Hypothalamus (tissue), 51 donors: ENCODE results near the gene SPDEF.
A peak's percentile ranks its signal among the peaks of the same experiment; 100 is the strongest.

Experiments used
- DNase-seq, 51 donors: peaks; one replicate each; lab custom pipeline; 2025; lab: John Stamatoyannopoulos, UW

SPDEF gene

DNA sequence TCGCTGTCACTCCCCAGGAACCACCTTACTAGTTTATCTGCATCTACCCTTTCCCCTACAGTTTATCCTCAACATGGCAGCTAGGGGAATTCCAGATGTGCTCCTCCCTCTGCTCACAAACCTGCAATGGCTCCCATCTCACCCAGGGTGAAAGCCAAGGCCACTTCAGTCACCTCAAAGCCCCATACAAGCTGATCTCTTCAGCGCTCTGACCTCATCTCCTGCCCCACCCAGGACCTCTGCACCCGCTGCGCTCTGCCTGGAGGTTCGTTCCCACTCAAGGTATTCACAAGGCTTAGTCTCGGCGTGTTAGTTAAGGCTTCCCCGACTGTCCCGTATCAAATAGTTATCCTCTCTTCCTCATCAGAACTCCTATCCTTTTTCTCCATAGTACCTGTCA, 28.6 kb upstream of the SPDEF start:
- no peak for DNase-seq

GRCh38 chr6:34583861-34584604, 27.9 kb upstream of the SPDEF start:
- DNase-seq, result no peak

- no peak for DNase-seq
These were observed 27.3 kb upstream of the SPDEF start for GRCh38 chr6:34583461-34583860.

DNA sequence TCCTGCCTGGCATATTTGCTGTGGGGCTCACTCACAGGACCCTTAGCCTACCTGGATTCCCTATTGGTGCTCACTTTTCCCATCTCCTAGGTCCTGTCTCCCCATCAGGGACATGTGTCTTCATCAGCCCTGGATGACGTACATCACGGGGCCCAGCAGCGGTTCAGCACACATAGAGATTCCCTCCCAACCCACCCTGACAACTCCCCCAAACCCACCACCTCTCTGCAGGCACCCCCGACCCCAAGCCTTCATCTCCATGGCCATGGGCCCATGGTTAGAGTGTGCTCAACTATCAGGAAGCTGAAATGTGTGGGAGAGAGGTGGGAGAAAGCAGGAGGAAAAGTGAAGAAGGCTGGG, 25.4 kb upstream of the SPDEF start:
- no peak for DNase-seq

DNA sequence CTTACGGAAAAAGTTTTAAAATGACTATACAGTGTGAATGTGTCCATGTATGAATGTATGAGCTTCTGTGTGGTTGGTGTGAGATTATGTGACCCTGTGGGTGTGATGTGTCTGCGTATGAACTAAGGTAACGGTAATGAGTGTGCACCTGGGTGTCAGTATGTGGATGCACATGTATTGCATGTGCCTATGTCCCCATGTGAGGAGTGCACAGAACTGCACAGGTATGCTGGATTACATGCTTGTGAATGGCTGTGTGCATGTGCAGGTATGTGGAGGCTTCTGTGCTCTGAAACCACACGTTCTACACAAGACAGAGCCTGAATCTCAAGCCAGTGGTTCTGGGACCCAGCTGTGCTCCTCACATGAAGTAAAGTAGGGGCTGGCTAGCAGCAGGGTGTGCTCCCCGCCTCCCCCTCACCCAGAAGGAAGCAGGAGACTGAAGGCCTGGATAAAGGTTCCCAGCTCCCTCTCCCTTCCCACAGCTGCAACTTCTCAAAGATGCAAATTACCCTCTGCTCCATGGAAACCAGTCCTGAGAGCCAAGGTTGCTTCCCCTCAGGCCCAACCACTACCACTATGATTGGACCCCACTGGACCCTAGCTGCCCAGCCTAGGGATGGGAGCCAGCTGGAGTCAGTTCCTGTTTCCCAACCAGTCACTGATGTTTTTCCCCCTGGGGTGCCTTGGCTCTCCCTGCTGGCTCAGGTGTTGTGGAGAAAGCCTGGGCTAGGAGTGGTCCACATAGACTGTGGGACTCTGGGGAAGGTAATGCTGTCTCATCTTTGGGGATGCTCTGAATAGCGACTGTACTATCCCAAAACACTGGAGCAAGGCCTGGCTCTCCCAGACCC, 24.8 kb upstream of the SPDEF start:
- DNase-seq, result peak in 19 of 51 donors; percentile 3 to 60 (median 18)

DNA sequence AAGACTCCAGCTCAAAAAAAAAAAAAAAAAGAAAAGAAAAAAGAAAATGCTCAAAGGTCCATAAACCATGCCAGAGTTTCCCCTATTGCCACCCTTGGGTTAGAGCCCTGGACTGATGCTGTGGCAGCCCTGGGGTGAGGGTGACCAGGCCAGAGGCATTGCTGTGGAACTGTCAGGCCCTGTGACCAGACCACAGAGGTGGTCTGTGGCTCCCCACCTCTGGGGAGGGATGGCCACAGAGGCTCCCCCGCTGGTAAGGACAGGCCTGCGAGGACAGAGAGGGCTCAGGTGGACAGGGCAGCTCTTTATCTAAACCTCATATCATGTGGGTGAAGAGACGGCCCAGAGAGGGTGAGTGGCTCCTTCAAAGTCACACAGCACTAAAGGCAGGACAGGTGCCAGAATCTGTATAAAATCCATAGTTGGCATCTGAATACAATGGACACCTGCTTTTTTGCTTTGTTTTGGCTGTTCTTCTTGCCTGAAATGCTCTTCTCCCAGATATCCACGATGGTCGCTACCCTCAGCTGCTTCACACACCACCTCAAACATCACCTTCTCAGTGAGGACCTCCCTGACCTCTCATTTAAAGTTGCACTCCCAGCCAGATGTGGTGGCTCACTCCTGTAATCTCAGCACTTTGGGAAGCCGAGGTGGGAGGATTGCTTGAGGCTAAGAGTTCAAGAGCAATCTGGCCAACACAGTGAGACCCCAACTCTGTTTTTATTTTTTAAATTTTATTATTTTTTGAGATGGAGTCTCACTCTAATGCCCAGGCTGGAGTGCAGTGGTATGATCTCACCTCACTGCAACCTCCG, 22.5 kb upstream of the SPDEF start:
- DNase-seq, result no peak

DNA sequence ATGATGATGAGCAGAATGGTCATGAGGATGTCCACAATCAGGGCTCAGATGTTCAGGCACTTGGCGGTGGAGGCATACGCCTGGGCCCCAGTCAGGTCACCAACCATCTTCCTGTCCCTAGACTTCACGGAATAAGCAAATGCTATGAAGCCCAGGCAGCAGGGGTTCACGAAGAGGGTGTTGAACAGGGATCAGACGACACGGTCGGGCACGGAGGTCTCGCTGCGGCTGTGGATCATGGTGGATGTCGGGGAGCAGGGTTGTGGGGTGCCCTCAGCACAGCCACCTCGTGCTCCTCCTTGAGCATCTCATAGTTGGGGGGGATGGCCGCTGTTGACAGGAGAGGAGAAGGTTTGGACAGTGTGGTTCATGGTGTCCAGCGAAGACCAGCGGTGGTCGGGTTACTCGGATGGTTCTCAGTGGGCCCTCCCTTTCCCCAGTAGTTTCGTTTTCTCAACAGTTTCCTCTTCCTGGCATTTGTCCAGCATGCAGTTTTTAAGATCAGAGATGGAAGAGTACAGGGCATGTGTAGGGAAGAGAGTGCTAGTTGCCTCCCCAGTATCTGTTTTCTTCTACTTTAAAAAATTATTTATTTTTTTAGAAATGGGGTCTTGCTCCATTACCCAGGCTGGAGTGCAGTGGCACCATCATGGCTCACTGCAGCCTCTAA, 20.3 kb upstream of the SPDEF start:
- no peak for DNase-seq

DNA sequence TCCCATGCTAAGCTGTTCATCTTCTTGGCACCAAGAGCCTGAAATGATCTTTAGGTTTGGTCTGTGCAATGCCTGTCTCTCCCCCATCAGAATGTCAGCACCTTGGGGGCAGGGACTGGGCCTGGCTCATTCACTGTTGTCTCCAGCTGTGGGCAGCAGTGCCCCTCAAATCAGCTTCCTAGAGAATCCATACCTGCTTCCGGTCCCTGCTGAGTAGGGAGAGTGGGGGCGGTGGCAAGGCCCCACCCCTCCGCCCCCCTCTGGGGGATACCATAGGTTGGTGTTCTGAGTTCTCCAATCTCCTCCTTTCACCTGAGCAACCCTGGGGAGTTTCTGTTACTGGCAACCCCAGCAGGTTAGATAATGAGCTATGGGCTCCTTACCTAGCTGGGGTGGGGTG, 19.2 kb upstream of the SPDEF start:
- DNase-seq, result no peak

- DNase-seq, result no peak
These were observed 18.6 kb upstream of the SPDEF start for GRCh38 chr6:34574647-34575293.

GRCh38 chr6:34573567-34574183, 17.5 kb upstream of the SPDEF start:
- DNase-seq, result no peak

DNA sequence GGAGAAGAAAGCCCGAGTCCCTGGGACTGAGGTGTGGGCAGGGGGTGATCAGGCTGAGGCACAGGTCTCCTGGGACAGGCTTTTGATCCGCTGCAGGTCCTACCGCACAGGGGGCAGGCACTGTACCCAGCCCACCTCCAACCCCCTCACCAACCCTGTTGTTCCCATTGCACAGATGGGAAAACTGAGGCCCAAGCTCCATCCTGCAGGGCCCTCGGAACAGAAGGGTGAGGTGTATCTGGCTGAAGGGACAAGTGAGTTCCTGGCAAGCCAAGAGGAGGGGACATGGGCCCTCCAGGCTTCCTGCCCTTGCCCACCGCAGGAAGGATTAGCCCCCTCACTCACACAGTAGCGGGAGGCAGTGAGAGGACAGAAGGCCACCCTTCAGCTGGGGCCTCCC, 16.5 kb upstream of the SPDEF start:
- no peak for DNase-seq

DNA sequence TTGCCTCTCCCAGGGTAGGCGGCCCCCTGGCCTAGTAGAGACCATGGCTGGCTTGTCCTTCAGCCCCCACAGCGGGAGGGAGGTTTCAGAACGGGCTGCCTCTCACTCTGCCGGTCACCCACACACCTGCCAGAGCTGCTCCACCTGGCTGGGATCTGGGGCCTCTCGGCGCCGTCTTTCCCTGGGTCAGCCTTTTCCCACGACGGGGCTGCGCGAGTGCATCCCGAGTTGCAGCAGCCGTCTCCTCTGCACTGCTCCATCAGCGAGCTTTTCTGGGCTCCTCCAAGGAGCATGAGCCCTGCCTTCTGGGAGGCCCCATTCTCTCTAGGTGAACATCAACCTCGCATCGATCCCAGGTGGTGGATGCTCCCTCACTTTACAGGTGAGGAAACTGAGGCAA, 15.9 kb upstream of the SPDEF start:
- DNase-seq, result no peak

GRCh38 chr6:34571388-34571787, 15.3 kb upstream of the SPDEF start:
- no peak for DNase-seq

GRCh38 chr6:34570066-34570833, 14.1 kb upstream of the SPDEF start:
- no peak for DNase-seq

- DNase-seq, result no peak
These were observed 13.3 kb upstream of the SPDEF start for GRCh38 chr6:34569361-34569973.

DNA sequence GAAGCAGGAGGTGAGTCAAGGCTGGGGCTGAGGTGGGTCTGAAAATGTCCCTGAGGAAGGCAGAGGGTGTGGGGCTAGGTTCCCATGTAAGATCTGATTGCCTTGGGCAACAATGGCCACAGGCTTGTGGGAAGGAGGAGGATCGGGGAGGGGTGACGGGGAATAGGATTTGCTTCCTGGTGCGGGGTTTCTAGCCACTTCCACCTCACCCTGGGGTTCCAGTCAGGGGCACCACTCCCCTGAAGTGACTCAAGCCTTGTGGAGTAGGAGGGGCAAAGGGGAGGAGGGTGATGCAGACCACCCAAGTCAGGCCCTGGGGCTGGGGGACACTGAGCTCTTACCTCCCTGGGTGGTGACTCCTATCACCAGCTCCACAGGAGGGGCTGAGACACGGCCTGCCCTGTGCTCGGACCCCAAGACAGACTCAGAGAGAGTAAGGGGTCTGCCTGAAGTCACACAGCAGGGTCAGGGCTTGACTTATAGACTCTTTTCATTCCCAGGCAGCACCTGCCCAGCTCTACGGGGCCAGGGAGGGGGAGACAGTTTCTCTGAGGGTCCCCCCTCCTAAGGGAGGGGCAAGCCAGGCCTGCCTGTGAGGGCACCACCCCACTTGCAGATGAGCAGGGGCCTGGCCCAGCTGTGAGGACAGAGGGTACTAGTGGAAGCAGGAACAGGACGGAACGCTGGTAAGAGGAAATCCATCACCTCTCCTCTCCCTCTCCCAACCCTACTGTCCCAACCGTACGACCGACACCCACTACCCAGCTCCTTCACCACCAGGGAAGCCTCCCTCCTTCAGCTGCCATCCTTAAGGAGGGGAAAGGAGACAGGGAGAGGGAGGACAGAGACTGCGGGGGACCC, 12.4 kb upstream of the SPDEF start:
- DNase-seq, result no peak

DNA sequence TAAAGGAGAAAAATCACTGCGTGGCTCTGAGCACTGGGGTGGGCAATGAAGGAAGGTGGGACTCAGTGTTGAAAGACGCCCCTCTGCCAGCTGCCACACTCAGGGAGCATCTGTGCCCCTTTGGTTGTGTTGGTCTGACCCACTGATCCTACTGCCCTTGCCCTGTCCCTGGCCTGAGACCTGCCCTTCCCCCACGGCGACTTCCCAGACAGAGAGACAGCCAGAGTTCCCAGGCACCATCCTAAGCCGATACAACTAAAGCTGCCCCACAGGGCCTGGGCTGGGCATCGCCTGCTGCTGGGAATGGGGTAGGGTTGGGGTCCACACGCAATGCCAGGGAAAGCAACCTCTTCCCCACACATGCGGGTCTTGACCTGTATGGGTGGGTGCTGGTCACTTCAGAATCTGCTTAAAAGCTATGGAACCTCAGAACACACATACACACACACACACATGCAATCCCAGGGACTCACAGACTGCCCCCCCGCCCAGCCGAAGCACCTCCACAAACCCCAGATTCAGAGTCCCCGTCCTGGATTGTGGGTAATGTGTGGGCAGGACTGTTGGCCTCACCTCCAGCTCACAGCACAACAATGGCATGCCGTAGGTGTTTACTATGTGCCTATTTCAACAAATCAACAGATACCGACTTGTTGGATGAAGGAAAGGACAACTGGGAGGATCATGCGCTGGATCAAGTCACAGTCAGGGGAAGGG, 10.9 kb upstream of the SPDEF start:
- DNase-seq, result no peak
